Neural cell (in vitro differentiated cells): ENCODE measurements around the gene CRISP3.
"Not testable (repeated sequence)": the region's sequence is repeated elsewhere in the genome, so short reads cannot be mapped to it uniquely, and the experiment has no call there.

Source experiments
- EZH2 ChIP-seq: fragments of 200-600, 300-800 bp; shearing (Covaris generic), sonication (generic); IDR thresholded peaks from 2 replicates; pipeline ENCODE4 v1.6.1; 2014; ENCODE audit warnings: antibody characterized with exemption, low read length, borderline replicate concordance, mild to moderate bottlenecking; ENCODE audit not compliant: insufficient read depth, poor library complexity, severe bottlenecking
- MXI1 ChIP-seq: fragments of 450-650 bp; conservative IDR thresholded peaks from 2 replicates; pipeline ENCODE4 v1.6.1; 2014; ENCODE audit warnings: antibody characterized with exemption, mild to moderate bottlenecking; ENCODE audit not compliant: poor library complexity, severe bottlenecking
- POLR2AphosphoS5 ChIP-seq: IDR thresholded peaks from 2 replicates; pipeline ENCODE4 v1.6.1; 2012
- TAF1 ChIP-seq: IDR thresholded peaks from 2 replicates; pipeline ENCODE4 v1.6.1; 2012; ENCODE audit warnings: low read depth
- TF ChIP-seq, protein P1 (sequence below): fragments of 450-650 bp; IDR thresholded peaks from 2 replicates; pipeline ENCODE4 v1.5.1; 2014; ENCODE audit warnings: antibody characterized with exemption, mild to moderate bottlenecking, moderate library complexity; ENCODE audit not compliant: poor library complexity, severe bottlenecking
- TF ChIP-seq, protein P2 (sequence below): IDR thresholded peaks from 2 replicates; pipeline ENCODE4 v1.6.1; 2012; ENCODE audit warnings: borderline replicate concordance

- TF ChIP-seq POLR2AphosphoS5, EZH2, TAF1, MXI1: not testable (repeated sequence)
- TF ChIP-seq, protein P1, sequence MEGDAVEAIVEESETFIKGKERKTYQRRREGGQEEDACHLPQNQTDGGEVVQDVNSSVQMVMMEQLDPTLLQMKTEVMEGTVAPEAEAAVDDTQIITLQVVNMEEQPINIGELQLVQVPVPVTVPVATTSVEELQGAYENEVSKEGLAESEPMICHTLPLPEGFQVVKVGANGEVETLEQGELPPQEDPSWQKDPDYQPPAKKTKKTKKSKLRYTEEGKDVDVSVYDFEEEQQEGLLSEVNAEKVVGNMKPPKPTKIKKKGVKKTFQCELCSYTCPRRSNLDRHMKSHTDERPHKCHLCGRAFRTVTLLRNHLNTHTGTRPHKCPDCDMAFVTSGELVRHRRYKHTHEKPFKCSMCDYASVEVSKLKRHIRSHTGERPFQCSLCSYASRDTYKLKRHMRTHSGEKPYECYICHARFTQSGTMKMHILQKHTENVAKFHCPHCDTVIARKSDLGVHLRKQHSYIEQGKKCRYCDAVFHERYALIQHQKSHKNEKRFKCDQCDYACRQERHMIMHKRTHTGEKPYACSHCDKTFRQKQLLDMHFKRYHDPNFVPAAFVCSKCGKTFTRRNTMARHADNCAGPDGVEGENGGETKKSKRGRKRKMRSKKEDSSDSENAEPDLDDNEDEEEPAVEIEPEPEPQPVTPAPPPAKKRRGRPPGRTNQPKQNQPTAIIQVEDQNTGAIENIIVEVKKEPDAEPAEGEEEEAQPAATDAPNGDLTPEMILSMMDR: not testable (repeated sequence)
- TF ChIP-seq, protein P2, sequence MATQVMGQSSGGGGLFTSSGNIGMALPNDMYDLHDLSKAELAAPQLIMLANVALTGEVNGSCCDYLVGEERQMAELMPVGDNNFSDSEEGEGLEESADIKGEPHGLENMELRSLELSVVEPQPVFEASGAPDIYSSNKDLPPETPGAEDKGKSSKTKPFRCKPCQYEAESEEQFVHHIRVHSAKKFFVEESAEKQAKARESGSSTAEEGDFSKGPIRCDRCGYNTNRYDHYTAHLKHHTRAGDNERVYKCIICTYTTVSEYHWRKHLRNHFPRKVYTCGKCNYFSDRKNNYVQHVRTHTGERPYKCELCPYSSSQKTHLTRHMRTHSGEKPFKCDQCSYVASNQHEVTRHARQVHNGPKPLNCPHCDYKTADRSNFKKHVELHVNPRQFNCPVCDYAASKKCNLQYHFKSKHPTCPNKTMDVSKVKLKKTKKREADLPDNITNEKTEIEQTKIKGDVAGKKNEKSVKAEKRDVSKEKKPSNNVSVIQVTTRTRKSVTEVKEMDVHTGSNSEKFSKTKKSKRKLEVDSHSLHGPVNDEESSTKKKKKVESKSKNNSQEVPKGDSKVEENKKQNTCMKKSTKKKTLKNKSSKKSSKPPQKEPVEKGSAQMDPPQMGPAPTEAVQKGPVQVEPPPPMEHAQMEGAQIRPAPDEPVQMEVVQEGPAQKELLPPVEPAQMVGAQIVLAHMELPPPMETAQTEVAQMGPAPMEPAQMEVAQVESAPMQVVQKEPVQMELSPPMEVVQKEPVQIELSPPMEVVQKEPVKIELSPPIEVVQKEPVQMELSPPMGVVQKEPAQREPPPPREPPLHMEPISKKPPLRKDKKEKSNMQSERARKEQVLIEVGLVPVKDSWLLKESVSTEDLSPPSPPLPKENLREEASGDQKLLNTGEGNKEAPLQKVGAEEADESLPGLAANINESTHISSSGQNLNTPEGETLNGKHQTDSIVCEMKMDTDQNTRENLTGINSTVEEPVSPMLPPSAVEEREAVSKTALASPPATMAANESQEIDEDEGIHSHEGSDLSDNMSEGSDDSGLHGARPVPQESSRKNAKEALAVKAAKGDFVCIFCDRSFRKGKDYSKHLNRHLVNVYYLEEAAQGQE: not testable (repeated sequence)
Observed at GRCh38 chr6:49723917-49724316, 20.3 kb downstream of the CRISP3 start.
